Upper lobe of left lung (tissue), 4 donors: ENCODE results near the gene MLLT1.

Experiments used
- CTCF ChIP-seq, 6 experiments: fragments of 450-650 bp in 4 of 6; fragments of 200-600 bp in 2 of 6; sonication (generic) in 2 of 6; IDR thresholded peaks; one replicate each; pipeline ENCODE4 v1.5.1; 2016 to 2019; ENCODE audit warnings: antibody characterized with exemption in 6 of 6
- POLR2A ChIP-seq, 4 donors: fragments of 450-650 bp; IDR thresholded peaks; one replicate each; pipeline ENCODE4 v1.5.1; 2016 to 2017; ENCODE audit warnings: antibody characterized with exemption in 4 of 4, mild to moderate bottlenecking in 2 of 4

DNA sequence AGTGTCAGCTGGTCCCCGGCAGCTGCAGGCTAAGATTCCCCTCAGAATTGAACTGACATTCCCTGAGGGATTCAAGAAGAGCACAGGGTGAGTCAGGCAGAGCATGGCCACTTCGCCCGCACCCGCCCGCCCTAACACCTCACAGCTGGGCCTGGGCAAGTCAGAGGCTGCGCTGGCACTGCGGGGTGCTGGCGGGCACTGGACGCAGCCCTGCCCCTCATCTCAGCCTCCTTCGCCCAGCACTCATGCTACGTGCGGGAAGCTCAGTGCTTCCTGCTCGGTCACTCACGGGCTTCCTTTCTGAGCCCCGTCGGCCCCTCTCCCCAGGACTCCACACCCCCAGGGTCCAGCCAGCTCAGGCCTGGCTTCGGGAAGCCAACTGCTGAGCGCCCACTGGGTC lies 56.9 kb downstream of the MLLT1 start:
- TF ChIP-seq CTCF (IDR thresholded peaks at IDR 0.05) (no peak), POLR2A (IDR thresholded peaks at IDR 0.05) (no peak)
